Measurements from ENCODE around the gene ARHGEF16.

ARHGEF16 gene

GRCh38 chr1:3514404-3514803 is 59.9 kb downstream of the ARHGEF16 start:
- no peak for DNase-seq (ENCODE audit: low read depth, low spot score)
- no peak overlapping the region for H3K4me3 ChIP-seq (ENCODE audit: low read depth, low read length)
- ChIA-PET CTCF (no interaction called here), POLR2A (no interaction called here)
- no peak for TF ChIP-seq CTCF (IDR thresholded peaks at IDR 0.05; ENCODE audit: insufficient read depth, low read length, missing control alignments)

- H3K4me3 ChIP-seq (ENCODE audit: low read depth, low read length) = no peak overlapping the region
- DNase-seq (ENCODE audit: low read depth, low spot score) = no peak
- ChIA-PET POLR2A (interaction anchor here (1.0 kb wide), 1 partner anchor 28 kb away, joined by 3 read pairs; no protein-coding TSS in a partner anchor), CTCF (no interaction called here)
- TF ChIP-seq CTCF (IDR thresholded peaks at IDR 0.05; ENCODE audit: insufficient read depth, low read length, missing control alignments) = no peak
Measured at GRCh38 chr1:3515272-3515671, 60.8 kb downstream of the ARHGEF16 start.

DNA sequence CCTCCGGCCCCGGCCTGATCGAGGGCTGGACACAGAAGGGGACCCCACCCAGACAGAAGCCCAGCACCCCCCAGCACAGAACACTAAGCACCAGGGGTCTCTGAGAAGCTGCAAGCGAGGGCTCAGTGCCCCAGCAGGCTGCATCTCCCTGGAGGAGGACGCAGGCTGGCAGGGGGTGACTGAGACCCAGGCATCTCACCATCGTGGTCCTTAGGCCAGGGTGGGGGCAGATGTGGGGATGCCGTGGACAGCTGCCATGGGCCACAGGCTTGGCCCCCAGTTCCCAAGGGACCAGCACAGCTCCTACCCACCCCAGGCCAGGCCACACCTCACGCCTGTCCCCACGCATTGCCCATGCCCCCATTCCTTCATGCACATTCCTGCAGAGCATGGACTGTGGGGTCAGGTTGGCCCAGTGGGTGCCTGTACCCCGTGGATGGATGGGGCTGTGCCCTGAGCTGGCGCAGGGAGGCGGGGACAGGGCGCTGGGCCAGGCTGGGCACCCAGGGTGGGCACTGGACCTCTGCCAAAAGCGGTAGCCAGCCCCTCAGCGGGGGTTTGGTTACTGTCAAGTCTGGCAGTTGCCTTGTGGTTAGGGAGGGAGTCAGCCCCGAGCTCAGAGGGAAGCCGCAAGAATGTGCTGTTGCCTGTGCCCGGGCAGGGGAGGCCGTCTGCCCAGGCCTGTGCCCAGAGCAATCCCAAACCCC is 61.5 kb downstream of the ARHGEF16 start:
- CTCF ChIA-PET = interaction anchor here (0.8 to 4.2 kb wide), 3 partner anchors 13 to 104 kb away, joined by 3 to 33 read pairs (median 21); no protein-coding TSS in a partner anchor
- DNase-seq (ENCODE audit: low read depth, low spot score) = peak; percentile 16
- no peak for TF ChIP-seq CTCF (IDR thresholded peaks at IDR 0.05; ENCODE audit: insufficient read depth, low read length, missing control alignments)
- no peak overlapping the region for H3K4me3 ChIP-seq (ENCODE audit: low read depth, low read length)
- POLR2A ChIA-PET = interaction anchor here (1.0 kb wide), 1 partner anchor 28 kb away, joined by 3 read pairs; no protein-coding TSS in a partner anchor

DNA sequence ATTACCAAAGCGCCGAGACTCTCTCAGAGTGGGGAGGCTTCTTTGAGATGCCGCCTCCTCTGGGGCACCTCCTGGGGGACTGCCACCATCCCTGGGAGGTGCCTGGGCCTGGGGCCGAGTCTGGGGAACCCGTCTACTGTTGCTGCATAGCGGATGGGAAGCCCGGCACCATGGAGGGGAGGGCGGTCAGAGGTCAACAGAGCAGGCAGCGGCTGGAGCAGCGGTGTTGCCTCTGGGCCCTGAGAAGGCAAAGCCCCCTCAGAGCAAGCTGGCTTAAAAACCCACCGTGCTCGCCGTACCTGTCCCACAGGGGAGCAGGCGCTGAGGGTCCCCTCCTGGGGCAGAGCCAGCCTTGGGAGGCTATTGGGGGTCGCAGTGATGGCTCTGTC is 62.0 kb downstream of the ARHGEF16 start:
- H3K4me3 ChIP-seq (ENCODE audit: low read depth, low read length) = no peak overlapping the region
- ChIA-PET CTCF (interaction anchor here (0.8 to 4.2 kb wide), 3 partner anchors 12 to 104 kb away, joined by 3 to 33 read pairs (median 21); no protein-coding TSS in a partner anchor), POLR2A (interaction anchor here (1.0 kb wide), 1 partner anchor 27 kb away, joined by 3 read pairs; no protein-coding TSS in a partner anchor)
- no peak for TF ChIP-seq CTCF (IDR thresholded peaks at IDR 0.05; ENCODE audit: insufficient read depth, low read length, missing control alignments)
- DNase-seq (ENCODE audit: low read depth, low spot score) = no peak

DNA sequence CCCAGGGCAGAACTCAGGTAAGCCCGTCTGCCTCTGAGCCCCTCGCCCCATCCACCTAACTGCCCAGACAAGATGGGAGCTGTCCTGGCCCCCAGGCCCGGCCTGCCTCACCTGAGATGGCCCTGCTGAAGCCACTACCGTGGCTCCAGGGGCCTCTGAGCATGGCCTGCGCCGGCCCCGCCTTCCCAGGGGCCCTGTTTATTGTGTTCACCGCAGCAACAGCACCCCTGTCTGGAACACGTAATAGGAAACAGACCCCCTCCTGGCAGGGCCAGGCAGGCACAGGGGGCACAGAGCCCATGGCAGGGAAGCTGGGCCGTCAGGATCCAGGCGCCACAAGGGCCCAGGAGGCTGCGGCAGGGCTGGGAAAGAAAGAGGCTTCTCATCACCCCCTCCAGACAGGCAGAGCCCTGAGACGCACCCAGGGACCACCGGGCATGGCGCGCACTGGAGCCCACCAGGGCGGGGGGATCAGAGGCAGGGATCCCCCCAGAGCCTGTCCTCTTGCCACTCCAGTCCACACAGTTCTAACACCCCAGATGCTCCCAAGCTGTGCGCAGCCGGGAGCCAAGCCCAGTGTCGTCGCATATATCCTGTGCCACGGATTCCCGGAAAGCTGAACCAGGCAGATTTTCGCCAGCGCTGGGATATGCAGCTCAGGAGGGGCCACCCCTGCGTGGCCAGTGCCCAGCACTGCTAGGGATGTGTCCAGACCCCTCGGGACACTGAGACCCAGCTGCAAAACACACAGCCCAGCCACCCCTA is 62.6 kb downstream of the ARHGEF16 start:
- CTCF ChIA-PET = interaction anchor here (1.1 to 4.2 kb wide), 3 partner anchors 8 to 103 kb away, joined by 3 to 33 read pairs (median 21); no protein-coding TSS in a partner anchor
- no peak overlapping the region for H3K4me3 ChIP-seq (ENCODE audit: low read depth, low read length)
- no peak for TF ChIP-seq CTCF (IDR thresholded peaks at IDR 0.05; ENCODE audit: insufficient read depth, low read length, missing control alignments)
- POLR2A ChIA-PET = no interaction called here
- DNase-seq (ENCODE audit: low read depth, low spot score) = no peak

GRCh38 chr1:3518256-3518655 is 63.8 kb downstream of the ARHGEF16 start:
- peak; percentile 54 for TF ChIP-seq CTCF (IDR thresholded peaks at IDR 0.05; ENCODE audit: insufficient read depth, low read length, missing control alignments)
- ChIA-PET POLR2A (interaction anchor here (0.6 kb wide), 1 partner anchor 99 kb away, joined by 3 read pairs; no protein-coding TSS in a partner anchor), CTCF (interaction anchor here (0.7 to 4.2 kb wide), 11 partner anchors 10 to 102 kb away, joined by 3 to 33 read pairs (median 4); no protein-coding TSS in a partner anchor)
- DNase-seq (ENCODE audit: low read depth, low spot score) = no peak
- H3K4me3 ChIP-seq (ENCODE audit: low read depth, low read length) = no peak overlapping the region
